Right lobe of liver (tissue), 4 donors: ENCODE data around the gene NOL4L.

Source experiments
- POLR2A ChIP-seq: fragments of 450-650 bp; IDR thresholded peaks from one replicate; pipeline ENCODE4 v1.6.1; 2017; ENCODE audit warnings: antibody characterized with exemption, mild to moderate bottlenecking
- TF ChIP-seq, protein P1 (sequence below), 4 donors: fragments of 200-600 bp in 3 of 4; fragments of 450-650 bp in 1 of 4; IDR thresholded peaks; one replicate each; pipeline versions ENCODE4 v1.5.1 to v1.8.0; 2016 to 2022; ENCODE audit warnings: antibody characterized with exemption in 4 of 4, mild to moderate bottlenecking in 2 of 4
- donor health status: DM: no; HTN: no; CAD: no.
- donor health status: DM: no; HTN: no; CAD: no.
- donor health status: DM: no; HTN: yes; CAD: no.

DNA sequence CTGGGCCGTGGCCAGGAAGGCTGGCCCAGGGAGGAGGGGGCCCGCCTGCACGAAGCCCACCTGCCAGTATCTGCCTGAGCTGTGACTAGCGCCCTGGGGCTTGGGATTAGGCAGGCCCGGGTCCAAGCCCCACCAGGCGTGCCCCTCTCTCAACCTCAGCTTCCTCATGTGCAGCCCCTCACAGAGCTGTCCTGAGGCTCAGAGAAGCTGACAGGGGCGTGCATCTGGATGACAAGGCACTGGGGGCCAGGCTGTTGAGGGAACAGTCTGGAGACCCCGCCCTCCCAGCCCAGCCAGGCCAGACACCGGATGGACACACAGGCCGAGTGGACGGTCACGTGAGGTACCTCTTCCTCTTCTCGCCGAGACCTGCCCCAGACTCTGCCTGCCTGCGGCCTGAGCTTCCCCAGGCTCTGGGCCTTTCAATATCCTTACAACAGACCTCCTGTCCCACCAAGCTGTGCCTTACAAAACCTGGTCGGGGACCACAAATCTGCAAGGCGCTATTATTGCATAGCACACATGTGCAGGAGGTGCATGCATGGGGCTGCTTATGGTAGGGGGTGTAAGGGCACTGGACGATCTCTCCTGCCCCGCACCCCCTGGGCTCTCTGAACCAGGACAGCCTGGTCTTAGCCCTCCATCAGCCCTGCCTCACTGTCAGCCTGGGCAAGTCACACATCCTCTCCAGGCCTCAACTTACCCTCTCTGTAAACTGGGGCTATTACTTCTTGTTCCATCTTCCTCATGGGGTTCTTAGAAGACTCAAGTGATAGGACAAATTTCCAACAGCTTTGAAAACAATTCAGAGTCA, 20.0 kb downstream of the NOL4L start:
- TF ChIP-seq, protein P1, sequence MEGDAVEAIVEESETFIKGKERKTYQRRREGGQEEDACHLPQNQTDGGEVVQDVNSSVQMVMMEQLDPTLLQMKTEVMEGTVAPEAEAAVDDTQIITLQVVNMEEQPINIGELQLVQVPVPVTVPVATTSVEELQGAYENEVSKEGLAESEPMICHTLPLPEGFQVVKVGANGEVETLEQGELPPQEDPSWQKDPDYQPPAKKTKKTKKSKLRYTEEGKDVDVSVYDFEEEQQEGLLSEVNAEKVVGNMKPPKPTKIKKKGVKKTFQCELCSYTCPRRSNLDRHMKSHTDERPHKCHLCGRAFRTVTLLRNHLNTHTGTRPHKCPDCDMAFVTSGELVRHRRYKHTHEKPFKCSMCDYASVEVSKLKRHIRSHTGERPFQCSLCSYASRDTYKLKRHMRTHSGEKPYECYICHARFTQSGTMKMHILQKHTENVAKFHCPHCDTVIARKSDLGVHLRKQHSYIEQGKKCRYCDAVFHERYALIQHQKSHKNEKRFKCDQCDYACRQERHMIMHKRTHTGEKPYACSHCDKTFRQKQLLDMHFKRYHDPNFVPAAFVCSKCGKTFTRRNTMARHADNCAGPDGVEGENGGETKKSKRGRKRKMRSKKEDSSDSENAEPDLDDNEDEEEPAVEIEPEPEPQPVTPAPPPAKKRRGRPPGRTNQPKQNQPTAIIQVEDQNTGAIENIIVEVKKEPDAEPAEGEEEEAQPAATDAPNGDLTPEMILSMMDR (IDR thresholded peaks at IDR 0.05) = no peak
- TF ChIP-seq POLR2A = no peak
